Inflammatory macrophage treated with lipopolysaccharide for 4 hours (primary cell): ENCODE results near the gene TMEM231.
A peak's percentile ranks its signal among the peaks of the same experiment; 100 is the strongest.
"Not testable (repeated sequence)": the region's sequence is repeated elsewhere in the genome, so short reads cannot be mapped to it uniquely, and the experiment has no call there.

Experiments
- DNase-seq: peaks from one replicate; pipeline ENCODE4 v3.0.0-alpha.2; 2020

The TMEM231 gene

DNA sequence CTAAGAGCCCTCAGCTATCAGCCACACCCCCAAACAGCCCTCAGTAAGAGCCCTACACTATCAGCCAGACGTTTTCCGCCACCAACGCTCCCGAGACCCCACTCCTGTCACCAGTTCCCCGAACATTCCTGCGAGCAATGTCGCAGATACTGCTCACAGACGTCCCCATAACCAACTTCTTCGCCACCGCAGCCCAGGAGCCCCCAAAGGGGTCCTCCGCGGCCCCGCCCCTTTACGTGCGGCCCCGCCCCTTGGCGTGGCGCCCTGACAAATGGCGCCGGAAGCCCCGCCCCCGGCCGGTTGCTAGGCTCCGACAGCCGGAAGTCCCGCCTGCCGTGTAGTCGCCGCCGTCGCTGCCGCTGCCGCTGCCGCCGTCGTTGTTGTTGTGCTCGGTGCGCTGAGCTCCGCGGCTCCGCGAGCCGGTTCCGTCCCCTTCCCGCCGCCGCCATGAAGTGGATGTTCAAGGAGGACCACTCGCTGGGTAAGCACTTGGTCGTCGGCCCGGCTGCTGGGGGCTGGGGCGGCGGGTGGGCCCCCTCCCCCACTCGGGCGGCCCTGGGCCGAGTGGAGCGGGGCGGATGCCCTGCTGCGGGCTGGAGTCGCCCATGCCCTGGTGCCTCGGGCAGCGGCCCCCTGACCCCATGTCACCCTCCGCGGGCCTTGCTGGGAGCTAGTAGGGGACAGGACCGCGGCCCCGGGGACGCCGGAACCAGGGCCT, 10.1 kb upstream of the TMEM231 start, which contains the start of gene GABARAPL2:
Gene GABARAPL2, plus strand, starts transcription at position 340 of the 718 bp plus-strand sequence. Its CDS starts 108 bp downstream, at position 448.
- DNase-seq, result peak; percentile 92

DNA sequence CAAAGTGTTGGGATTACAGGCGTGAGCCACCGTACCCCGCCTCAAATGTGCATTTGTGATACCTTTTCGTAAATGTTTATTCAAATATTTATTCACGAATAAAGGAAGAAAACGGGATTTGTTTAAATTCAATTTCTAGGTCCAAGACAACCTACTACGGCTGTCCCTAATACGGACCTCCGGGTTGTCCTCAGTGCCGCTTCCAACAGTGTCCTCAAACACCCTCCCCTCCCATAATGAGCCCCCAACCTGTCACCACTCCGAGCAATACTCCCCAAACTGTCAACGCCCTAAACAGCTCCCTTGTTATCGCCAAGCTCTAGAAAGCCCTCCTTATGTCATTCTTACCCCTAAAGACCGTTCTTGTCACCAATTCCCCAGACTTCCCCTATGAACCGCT, 9.6 kb upstream of the TMEM231 start:
- DNase-seq, result no peak

DNA sequence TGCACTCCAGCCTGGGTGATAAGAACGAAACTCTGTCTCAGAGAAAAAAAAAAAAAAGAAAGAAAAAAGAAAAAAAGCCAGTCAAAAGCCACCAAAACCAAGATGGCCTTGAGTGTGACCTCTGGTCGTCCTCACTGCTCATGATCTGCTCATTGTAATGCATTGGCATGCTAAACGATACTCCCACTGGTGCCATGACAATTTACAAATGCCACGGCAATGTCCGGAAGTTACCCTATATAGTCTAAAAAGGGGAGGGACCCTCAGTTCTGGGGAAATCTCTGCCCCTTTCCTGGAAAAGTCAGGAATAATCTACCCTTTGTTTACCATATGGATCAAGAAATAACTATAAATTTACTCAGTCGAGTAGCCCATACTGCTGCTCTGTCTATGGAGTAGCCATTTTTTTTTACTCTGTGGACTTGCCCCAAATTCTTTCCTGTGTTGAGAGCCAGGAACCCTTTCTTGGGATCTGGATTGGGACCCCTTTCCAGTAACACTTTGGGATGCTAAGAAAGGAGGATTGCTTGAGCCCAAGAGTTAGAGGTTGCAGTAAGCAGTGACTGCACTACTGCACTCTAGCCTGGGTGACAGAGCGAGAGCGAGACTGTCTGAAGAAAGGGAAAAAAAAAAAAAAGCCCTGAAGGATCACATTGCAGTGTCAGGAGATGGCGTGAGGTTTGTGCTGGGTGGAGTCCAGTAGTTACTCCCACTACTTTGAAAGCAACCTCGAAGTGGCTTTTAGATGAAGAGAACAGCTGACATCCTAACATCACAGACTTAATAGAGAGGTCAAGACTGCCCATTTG, 3.7 kb upstream of the TMEM231 start:
- DNase-seq, result no peak

DNA sequence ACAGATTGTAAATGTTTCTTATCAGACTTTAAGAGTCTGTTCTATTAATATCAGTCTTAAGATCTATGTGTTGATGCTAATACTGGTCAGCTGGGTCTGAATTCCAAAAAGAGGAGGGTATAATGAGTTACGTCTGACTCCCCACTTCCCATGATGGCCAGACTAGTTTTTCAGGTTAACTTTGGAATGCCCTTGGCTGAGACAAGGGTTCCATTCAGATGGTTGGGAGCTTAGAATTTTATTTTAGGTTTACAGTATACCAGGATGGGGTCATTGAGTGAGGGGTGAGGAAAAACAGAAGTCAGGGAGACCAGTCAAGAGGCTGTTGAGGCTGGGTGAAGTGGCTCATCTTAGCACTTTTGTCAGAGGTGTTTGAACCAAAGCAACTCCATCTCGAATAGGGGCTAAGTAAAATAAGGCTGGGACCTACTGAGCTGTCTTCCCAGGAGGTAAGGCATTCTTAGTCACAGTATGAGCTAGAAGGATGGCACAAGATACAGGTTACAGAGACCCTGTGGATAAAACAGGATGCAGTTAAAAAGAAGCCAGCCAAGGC, 2.9 kb upstream of the TMEM231 start:
- DNase-seq, result no peak

DNA sequence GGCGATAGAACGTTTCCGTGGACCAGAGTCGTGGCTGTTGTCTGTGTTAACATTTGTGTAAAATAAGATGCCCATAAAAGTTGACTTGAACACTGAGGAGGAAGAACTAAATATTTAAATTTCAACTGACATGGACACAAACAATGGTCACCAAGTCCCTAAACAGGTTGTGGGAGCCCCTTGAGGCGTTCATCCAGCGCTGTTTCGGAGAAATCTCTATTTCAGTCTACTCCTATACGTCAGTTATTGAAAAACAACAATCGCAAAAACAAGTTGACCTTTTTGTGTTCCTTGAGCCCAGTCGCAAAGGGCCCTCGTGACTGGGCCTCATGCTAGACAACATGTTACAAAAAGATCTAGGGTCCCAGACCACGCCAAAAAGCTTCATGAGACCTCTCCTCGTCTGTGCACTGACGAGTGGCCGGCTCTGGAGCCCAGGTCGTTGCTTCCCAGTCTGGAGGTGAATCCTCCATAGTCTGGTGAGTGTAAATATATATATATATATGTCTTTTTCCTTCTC, 439 bp upstream of the TMEM231 start:
- DNase-seq, result no peak

DNA sequence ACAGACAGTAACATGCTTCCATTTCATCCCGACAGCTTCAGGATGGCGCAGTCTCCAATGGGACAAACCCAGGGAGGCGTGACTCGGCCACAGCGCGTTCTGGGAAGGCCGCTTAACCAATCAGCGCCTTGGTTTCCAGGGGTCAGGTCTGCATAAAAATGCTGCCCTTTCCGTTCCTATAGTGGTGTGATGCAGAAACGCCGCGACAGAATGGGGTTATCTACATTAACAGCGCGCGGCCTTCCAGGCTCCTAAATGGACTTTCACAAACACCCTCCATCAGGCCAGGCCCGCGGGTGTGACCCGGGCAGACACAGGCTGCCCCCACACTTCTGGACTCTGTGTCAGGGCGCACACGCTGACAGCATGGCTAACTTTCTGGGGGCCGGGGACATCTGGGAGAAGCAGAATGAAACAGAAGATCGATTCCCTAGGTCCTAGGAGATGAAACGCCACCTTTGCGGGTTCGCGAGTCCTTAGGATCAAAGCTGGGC, 792 bp downstream of the TMEM231 start:
- peak; percentile 50 for DNase-seq

DNA sequence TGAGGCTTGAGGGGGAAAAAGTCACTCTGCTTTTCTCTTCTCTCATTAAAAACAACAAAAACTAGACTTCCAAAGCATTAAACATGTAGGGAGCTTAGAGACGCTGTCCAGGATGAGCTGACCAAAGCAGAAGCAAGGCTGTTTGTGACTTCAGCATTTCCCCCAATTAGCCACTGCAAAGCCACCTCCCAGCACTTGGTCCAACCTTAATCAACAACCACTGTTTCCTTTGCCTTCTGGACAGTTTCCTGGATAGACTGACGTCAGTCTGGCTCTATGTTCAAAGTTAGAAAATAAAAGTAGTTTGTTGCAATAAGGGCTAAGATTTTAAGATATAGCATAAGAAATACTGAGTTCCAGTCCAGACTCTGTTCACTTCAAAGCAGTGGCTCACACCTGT, 3.1 kb downstream of the TMEM231 start:
- no peak for DNase-seq

DNA sequence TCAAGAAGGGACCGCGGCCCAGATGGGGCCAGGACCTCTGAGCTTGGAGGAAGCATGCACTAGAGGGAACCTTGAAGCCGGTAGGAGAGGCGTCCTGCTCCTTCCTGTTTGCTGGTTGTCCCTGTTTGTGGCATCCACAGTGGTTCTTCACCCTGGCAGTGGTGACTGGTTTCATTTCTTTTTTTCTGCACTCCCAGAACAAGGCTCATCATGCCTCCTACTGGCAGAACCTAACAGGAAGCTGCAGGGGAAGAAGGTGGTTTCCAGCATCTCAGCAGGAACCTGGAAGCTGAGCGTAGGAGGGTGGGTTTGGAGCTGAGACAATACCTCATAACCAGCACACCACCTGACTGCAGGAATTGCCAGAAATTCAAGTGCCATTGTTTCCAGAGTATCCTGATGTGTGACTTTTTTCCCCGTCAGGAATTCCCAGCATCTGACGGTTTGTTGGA, 5.8 kb downstream of the TMEM231 start:
- DNase-seq, result peak; percentile 94

DNA sequence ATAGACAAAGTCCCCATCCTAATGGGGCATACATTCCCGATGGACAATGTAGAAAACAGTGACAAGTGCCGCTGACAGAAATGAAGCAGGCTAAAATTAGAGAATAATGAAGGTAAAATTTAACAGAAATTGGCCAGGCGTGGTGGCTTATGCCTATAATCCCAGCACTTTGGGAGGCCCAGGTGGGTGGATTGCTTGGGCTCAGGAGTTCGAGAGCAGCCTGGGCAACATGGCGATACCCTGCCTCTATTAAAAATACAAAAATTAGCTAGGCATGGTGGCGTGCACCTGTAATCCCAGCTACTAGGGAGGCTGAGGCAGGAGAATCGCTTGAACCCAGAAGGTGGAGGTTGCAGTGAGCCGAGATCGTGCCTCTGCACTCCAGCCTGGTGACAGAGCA, 7.6 kb downstream of the TMEM231 start:
- not testable (repeated sequence) for DNase-seq

DNA sequence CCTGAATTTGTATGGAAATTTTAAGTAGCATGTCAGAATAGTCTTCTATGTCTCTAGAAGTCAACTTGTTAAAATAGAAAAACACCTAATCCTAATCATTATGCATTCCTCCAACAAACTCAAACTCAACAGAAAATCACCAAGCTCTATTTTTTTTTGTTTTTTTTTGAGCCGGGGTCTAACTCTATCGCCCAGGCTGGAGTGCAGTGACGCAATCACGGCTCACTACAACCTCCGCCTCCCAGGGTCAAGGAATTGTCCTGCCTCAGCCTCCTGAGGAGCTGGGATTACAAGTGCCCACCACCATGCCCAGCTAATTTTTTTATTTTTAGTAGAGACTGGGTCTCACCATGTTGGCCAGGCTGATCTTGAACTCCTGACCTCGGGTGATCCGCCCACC, 9.8 kb downstream of the TMEM231 start:
- DNase-seq, result no peak

DNA sequence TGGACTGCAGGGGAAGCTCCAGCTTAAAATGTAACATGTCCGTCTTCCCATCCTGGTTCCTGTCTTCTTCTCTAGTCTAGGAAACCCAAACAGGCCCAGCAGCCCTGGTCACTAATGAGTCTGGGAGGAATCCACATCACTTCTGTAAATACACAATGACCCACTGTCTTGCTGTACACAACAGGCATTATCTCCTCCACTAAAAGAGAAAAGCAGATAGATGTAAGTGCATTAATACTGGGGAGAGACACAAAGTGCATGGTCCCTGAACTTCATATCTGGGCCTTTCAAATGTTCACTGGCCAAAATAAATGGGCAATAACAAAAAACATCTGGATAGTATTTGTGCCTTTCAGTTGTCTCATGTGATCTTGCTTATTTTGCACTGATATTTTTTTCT, 10.2 kb downstream of the TMEM231 start:
- not testable (repeated sequence) for DNase-seq

DNA sequence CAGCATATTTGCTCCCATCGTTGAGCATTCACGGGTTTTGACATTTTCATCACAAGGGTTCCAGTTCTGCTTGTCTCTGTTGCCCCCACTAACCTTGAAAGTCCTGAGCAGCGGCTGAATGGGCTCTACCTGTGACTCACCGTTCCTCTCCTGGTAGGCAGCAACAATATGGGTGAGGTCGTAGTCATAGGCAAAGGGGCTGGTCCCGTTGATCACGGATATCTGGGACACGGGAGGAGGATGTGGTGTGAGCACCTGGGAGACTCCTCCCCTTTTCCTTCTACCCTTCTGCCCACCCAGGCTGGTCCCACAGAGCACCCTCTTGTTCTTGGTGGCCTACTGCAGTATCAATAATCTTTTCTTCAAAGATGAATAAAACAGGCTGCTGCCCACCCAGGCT, 13.6 kb downstream of the TMEM231 start:
- DNase-seq, result not testable (repeated sequence)

DNA sequence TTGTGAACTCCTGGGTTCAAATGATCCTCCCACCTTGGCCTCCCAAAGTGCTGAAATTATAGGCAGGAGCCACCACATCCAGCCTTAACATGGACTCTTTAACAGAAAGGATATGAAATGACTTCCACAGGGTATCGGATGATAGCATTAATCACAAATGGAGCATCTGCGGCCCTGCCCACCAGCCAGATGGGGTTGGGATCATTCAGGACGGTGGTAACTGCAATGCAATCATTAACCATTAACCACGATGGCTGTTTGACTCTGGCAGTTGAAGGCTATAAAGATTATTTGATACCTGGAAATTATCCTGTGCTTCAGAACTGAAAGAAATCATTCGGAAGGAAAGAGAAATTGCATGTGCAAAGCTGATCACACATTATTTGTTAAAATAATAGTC, 14.8 kb downstream of the TMEM231 start:
- DNase-seq, result no peak

DNA sequence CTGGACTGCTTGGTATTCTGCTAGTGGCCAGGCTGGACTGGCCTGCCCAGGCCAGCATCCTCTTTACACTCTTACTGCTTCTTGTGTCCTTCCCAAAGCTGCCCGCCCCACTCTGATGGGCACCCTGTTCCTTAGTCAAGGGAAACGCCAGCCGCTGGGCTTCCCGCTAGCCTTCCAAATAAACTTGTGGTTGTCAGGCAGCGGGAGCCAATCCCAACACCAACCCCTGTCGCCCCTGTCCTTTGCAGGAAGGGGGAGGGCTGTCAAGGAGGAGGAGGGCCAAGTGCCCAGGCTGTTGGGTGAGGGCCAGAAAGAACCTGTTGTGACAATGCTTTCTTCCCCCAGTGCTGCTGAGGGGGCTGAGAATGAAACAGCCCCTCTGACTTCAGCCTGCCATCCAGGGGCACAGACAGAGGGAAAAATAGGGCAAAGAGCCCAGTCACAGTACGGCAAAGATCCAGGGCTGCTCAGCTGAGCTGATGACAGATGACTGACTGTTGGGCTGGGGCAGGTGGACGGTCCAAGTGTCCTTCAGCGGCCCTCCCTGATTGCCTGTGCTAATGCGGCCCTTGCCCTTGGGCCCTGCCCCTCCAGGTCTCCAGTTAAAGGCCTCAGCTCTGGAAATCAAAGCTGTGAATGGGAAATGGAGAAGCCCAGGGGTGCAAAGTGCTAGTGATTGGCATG, 17.0 kb downstream of the TMEM231 start:
- DNase-seq, result not testable (repeated sequence)

DNA sequence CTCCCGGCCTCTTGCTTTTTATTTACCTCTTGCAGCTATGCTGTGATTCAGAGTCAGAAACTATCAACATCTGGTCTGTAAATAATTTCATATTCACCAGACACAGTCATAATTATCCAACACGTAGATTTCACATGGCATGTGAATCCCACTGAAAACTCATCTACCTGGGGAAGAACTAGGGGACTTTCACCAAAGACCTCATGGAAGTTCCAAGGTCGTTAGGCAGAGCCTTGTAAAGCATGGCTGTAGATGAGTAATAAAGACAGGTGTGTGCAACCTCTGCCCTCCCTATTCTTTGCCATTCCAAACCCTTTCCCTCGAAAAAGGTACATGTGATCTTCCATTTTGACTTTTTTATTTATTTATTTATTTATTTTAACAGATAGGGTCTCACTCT, 18.3 kb downstream of the TMEM231 start:
- DNase-seq, result no peak

DNA sequence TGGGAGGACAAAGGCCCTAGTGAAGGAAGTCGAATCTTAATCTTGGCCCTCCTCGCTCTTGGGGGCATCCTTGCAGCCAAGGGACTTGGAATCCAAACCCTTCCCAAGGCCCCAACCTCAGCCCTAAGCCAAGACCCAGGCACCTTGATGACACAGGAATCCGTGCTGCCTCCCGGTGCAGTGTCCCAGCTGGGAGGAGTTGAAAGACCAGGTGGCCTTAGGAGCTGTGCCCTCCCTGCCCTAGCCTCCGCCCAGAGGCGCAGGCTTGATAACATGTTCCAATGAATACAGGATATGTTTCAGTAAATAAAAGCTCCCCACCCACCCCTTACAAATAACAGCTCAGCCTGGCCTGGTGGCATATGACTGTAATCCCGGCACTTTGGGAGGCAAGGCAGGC, 20.2 kb downstream of the TMEM231 start, which contains the start of gene CHST5:
Gene CHST5, minus strand, starts transcription at position 208 of the 400 bp plus-strand sequence. CDS start 5,724 bp downstream, outside the sequence.
- no peak for DNase-seq

DNA sequence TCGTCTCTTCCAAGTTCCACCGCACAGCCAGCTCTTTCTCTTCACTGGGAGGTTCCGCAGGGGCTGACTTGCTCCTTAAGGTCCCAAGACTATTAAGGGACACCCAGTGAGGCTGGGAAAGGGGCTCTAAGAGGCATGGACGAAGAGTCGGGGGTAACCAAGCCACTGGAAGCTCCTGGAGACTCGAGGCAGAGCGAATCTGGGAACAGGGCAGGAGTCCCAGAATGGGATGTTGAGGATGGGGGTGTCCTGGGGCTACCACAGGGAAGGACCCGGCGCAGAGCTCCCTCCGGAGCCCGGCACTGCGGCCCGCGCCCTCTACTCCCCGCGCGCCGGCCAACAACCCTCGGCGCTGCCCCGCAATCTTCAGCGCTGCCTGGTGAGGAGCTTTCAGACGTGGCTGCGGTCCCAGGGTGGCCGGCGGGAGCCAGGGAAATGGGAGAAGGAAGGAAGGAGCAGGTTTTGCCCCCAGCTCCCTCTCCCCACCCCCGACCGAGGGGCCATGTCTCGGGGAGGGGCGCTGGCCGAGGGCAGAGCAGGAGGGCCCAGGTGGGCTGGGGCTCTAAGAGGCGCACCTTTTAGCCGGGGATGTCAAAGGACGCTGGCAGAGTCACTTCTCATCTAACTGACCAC, 20.7 kb downstream of the TMEM231 start:
- DNase-seq, result no peak

DNA sequence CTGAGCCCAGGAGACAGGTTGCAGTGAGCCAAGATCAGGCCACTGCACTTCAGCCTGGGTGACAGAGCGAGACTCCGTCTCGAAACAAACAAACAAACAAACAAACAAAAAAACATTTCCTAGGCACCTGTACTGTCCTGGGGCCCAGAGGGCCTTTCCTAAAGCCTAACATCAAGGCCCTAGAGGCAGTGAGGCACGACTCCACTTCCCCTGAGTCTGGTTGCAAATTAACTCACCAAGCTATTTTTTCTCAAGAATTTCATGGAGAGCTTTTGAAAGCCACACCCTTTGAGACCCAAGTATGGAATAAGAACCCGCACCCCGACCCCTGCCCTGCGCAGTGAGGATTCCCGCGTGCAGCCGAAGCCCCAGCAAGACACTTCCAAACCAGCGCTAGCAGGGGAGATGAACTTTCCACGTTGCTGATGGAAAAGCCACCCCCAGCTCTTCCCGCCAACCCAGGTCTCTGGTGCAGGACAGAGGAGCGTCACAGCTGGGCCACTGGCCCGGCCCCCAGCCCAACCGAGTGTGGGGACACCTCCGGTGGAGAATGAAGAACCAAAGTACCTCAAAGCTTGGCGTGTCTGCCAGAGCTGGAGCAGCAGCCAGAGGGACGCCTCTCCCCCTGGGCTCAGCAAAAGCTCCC, 21.4 kb downstream of the TMEM231 start:
- DNase-seq, result no peak

DNA sequence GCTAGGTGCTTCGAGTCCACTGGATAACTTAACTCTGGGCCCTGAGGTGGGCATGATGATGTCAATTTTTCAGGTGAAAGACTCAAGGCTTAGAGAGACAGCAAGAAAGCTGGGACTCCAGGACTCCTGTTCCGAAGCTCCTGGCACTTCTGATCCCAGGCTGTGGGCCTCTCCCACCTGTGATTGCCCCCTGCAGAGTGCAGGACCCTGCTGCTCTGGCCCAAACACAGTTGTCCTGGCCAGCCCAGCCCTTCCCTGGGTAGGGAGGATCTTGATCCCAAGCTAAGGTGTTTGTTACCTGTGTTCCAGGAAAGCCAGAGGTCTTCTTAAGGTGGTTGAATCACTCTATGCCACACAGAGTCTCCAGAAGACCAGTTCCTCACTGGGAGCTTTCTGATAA, 23.3 kb downstream of the TMEM231 start:
- no peak for DNase-seq

DNA sequence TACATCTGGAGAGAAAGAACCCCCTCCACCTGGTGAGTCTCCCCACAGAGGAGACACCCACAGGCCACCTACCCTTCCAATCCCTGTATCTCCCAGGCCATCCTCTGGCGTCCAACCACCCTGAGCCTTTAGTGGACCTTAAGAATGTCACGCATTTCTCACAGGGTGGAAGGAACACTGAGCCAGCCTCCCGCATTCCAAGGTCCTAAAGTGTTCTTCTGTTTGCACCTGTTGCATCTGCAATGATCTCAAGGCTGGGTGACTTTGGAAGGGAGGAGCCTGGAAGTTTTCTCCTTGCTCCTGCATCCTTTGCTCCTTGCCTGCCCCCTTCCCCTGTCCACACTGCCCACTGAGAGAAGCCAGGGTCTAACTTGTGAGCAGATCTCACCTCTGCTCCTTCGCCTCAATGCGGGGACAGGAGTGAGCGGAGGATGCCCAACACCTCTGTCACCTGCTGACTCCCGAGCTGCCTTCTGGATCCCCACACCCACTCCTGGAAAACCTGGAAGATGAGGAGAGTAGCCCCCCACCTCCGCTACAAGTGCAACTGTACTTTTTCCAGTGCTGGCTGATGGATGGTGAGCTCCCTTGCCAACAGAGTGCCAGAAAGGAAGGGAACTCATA, 23.8 kb downstream of the TMEM231 start:
- no peak for DNase-seq

DNA sequence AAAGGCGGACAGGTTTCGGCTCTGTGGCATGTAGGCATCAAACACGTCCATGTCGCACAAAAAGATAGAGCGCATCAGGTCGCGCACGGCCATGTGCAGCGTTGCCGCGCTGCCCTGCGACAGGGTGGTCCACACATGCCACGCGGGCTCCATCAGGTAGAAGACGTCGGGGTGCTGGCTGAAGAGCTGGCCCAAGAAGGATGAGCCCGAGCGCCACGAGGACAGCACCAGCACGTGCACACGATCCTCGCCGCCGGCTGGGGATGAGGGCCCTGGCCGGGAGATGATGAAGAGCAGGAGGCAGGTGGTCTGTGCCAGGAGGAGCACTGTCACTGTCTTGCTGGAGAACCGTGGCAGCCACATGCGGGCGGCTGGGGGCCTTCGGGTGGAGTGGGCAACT, 26.1 kb downstream of the TMEM231 start:
- DNase-seq, result no peak
